ENCODE measurements around the gene PAM.

PAM gene

GRCh38 chr5:102777099-102777498, 22.0 kb downstream of the PAM start:
- H3K9me3 Mint-ChIP-seq = peaks cover 30% of the 10 kb centered on the region
- no peak overlapping the region for H3K4me3 Mint-ChIP-seq
- TF ChIP-seq CTCF (IDR thresholded peaks at IDR 0.05) = no peak
- peaks cover 3% of the 10 kb centered on the region for H3K4me1 Mint-ChIP-seq
- H3K27me3 Mint-ChIP-seq (ENCODE audit: low read depth, poor library complexity) = no peaks in the 10 kb centered on the region
- no peak overlapping the region for H3K27ac Mint-ChIP-seq
- DNase-seq = no peak
- peaks cover 32% of the 10 kb centered on the region for H3K36me3 Mint-ChIP-seq (ENCODE audit: low read depth)

GRCh38 chr5:102778478-102778877, 23.4 kb downstream of the PAM start:
- Mint-ChIP-seq H3K4me3 (no peak overlapping the region), H3K9me3 (peaks cover 32% of the 10 kb centered on the region), H3K36me3 (ENCODE audit: low read depth) (peaks cover 41% of the 10 kb centered on the region), H3K27me3 (ENCODE audit: low read depth, poor library complexity) (no peaks in the 10 kb centered on the region), H3K4me1 (peaks cover 3% of the 10 kb centered on the region), H3K27ac (no peak overlapping the region)
- DNase-seq = no peak
- no peak for TF ChIP-seq CTCF (IDR thresholded peaks at IDR 0.05)

- no peaks in the 10 kb centered on the region for H3K27me3 Mint-ChIP-seq (ENCODE audit: low read depth, poor library complexity)
- H3K27ac Mint-ChIP-seq = no peak overlapping the region
- H3K4me3 Mint-ChIP-seq = no peak overlapping the region
- H3K36me3 Mint-ChIP-seq (ENCODE audit: low read depth) = peaks cover 33% of the 10 kb centered on the region
- no peak for DNase-seq
- H3K4me1 Mint-ChIP-seq = peaks cover 3% of the 10 kb centered on the region
- H3K9me3 Mint-ChIP-seq = peaks cover 21% of the 10 kb centered on the region
- no peak for TF ChIP-seq CTCF (IDR thresholded peaks at IDR 0.05)
Observed at GRCh38 chr5:102781359-102781758, 26.3 kb downstream of the PAM start.

DNA sequence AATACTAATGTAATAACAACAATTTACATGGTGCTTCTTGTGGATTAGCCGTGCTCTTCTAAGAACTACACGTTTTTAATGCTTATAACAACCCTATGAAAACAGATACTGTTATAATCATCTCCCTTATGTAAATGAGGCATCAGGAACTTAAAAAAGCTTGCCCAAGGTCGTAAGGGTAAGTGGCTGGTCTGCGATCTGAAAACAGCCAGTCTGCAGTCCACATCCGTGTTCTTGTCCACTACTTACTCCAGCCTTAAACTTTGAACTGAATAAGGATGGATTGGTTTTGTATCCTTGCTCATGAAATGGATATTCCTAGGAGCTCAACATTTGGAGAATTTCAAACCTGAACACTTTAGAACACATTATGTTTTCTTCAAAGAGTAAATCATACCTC, 26.7 kb downstream of the PAM start:
- Mint-ChIP-seq H3K9me3 (peaks cover 17% of the 10 kb centered on the region), H3K27me3 (ENCODE audit: low read depth, poor library complexity) (no peaks in the 10 kb centered on the region), H3K36me3 (ENCODE audit: low read depth) (peaks cover 29% of the 10 kb centered on the region), H3K4me3 (no peak overlapping the region), H3K27ac (no peak overlapping the region), H3K4me1 (peaks cover 3% of the 10 kb centered on the region)
- no peak for TF ChIP-seq CTCF (IDR thresholded peaks at IDR 0.05)
- DNase-seq = no peak

GRCh38 chr5:102782217-102782872, 27.2 kb downstream of the PAM start:
- TF ChIP-seq CTCF (IDR thresholded peaks at IDR 0.05) = no peak
- H3K4me3 Mint-ChIP-seq = no peak overlapping the region
- H3K27ac Mint-ChIP-seq = no peak overlapping the region
- peaks cover 3% of the 10 kb centered on the region for H3K4me1 Mint-ChIP-seq
- DNase-seq = no peak
- peaks cover 12% of the 10 kb centered on the region for H3K9me3 Mint-ChIP-seq
- no peaks in the 10 kb centered on the region for H3K27me3 Mint-ChIP-seq (ENCODE audit: low read depth, poor library complexity)
- peaks cover 25% of the 10 kb centered on the region for H3K36me3 Mint-ChIP-seq (ENCODE audit: low read depth)

GRCh38 chr5:102787134-102787533, 32.0 kb downstream of the PAM start:
- TF ChIP-seq CTCF (IDR thresholded peaks at IDR 0.05) = no peak
- no peak for DNase-seq
- H3K27ac Mint-ChIP-seq = no peak overlapping the region
- no peaks in the 10 kb centered on the region for H3K27me3 Mint-ChIP-seq (ENCODE audit: low read depth, poor library complexity)
- H3K36me3 Mint-ChIP-seq (ENCODE audit: low read depth) = peaks cover 25% of the 10 kb centered on the region
- H3K9me3 Mint-ChIP-seq = peaks cover 12% of the 10 kb centered on the region
- H3K4me1 Mint-ChIP-seq = no peaks in the 10 kb centered on the region
- H3K4me3 Mint-ChIP-seq = no peak overlapping the region

Data from nephron progenitor cell (in vitro differentiated cells).